K562 (cell line): ENCODE data around the gene GIPR. TPM values are rescaled to one million over a fixed set of nuclear protein-coding genes. Genes with fewer than 3 reads are reported as not detected.

ENCODE experiments used
- ATAC-seq: fragments of 200-7000 bp; cut with Tn5 transposase; 3 replicates; pipeline ENCODE4 v1.9.1; 2020; ENCODE audit warnings: moderate library complexity
- BruUV-seq: library from RNA; stranded (reverse); fragments of 400-500 nt; replicated peaks from 2 replicates; lab custom pipeline; 2021; lab: Mats Ljungman, UMichigan
- CTCF ChIA-PET: fragments of 300-600 bp; formaldehyde crosslinking; extraction: SDS; loops from one replicate; lab custom pipeline; 2021; ENCODE audit warnings: low intra/inter-chr PET ratio; lab: Yijun Ruan, JAX
- POLR2A ChIA-PET: fragments of 300-600, 350-650 bp; sonication (Branson Sonifier 250); formaldehyde crosslinking; extraction: SDS; loops from one replicate; lab custom pipeline; 2021; ENCODE audit warnings: antibody characterized with exemption, inconsistent platforms; lab: Yijun Ruan, JAX
- DNase-seq, 4 experiments: peaks; one replicate each; pipeline versions ENCODE4 v3.0.0 to v3.0.0-alpha.2; 2011 to 2018; ENCODE audit warnings: low spot score in 3 of 4, mixed read lengths in 3 of 4; ENCODE audit errors: extremely low read depth in 1 of 4
- FAIRE-seq: peaks from 2 replicates; lab custom pipeline; 2011; peaks lifted over from hg19 to GRCh38; lab: Jason Lieb, UNC
- H2AFZ ChIP-seq: 2 replicates; pipeline ENCODE4 v1.6.0; 2011; ENCODE audit warnings: low read depth, low read length, control low read depth, inconsistent platforms
- H3K27ac ChIP-seq: fragments of 200-600 bp; 3 replicates; pipeline ENCODE4 v1.8.0; 2011; ENCODE audit warnings: low read depth, mild to moderate bottlenecking, control low read depth, inconsistent platforms, low read length, moderate library complexity, mixed read lengths; ENCODE audit errors: extremely low read depth
- H3K27me3 ChIP-seq, 2 experiments: fragments of 300-600 bp in 1 of 2; 2 replicates in 1 of 2; 3 replicates in 1 of 2; pipeline versions ENCODE4 v1.6.0 to v1.8.0; 2011; ENCODE audit warnings: inconsistent platforms in 2 of 2, low read length in 2 of 2, mild to moderate bottlenecking in 1 of 2, mixed read lengths in 1 of 2, moderate library complexity in 1 of 2; ENCODE audit not compliant: control insufficient read depth in 2 of 2, insufficient read depth in 2 of 2
- H3K36me3 ChIP-seq: fragments of 300-600 bp; 3 replicates; pipeline ENCODE4 v1.8.0; 2011; ENCODE audit warnings: mild to moderate bottlenecking, low read length, inconsistent platforms; ENCODE audit not compliant: control insufficient read depth, insufficient read depth
- H3K4me1 ChIP-seq, 2 experiments: fragments of 200-600 bp in 1 of 2; replicated peaks in 1 of 2; 2 replicates in 1 of 2; 3 replicates in 1 of 2; pipeline versions ENCODE4 v1.5.1 to v1.8.0; 2011; ENCODE audit warnings: inconsistent platforms in 2 of 2, low read length in 2 of 2, mild to moderate bottlenecking in 1 of 2, mixed read lengths in 1 of 2, moderate library complexity in 1 of 2; ENCODE audit not compliant: control insufficient read depth in 2 of 2, insufficient read depth in 2 of 2
- H3K4me2 ChIP-seq: 2 replicates; pipeline ENCODE4 v1.6.1; 2011; ENCODE audit warnings: low read length, control low read depth, inconsistent platforms, mixed read lengths; ENCODE audit not compliant: insufficient read depth
- H3K4me3 ChIP-seq: fragments of 200-600 bp; sonication (generic), shearing (Covaris generic); 2 replicates; pipeline ENCODE4 v1.5.1; 2016; ENCODE audit warnings: control low read depth, inconsistent platforms
- H3K79me2 ChIP-seq: fragments of 200-600 bp; 3 replicates; pipeline ENCODE4 v1.8.0; 2011; ENCODE audit warnings: low read length, inconsistent platforms; ENCODE audit not compliant: control insufficient read depth, insufficient read depth
- H3K9ac ChIP-seq, 2 experiments: 2 replicates each; pipeline versions ENCODE4 v1.6.0 to v1.6.1; 2011; ENCODE audit warnings: low read depth in 2 of 2, low read length in 2 of 2, control low read depth in 1 of 2, inconsistent platforms in 1 of 2, mild to moderate bottlenecking in 1 of 2, mixed read lengths in 1 of 2; ENCODE audit not compliant: insufficient read depth in 1 of 2
- H3K9me1 ChIP-seq: one replicate; pipeline ENCODE4 v1.6.0; 2011; ENCODE audit warnings: inconsistent platforms, mild to moderate bottlenecking, low read length, moderate library complexity; ENCODE audit not compliant: control insufficient read depth, insufficient read depth
- H3K9me3 ChIP-seq: replicated peaks from 2 replicates; pipeline ENCODE4 v1.5.1; 2011; ENCODE audit warnings: low read depth, low read length, inconsistent platforms; ENCODE audit not compliant: control insufficient read depth, insufficient read depth
- H4K20me1 ChIP-seq: replicated peaks from 2 replicates; pipeline ENCODE4 v1.6.1; 2011; ENCODE audit warnings: low read length, inconsistent platforms, mixed read lengths; ENCODE audit not compliant: control insufficient read depth, insufficient read depth
- ARNT ChIP-seq, 2 experiments: fragments of 450-650 bp; IDR thresholded peaks; 2 replicates each; pipeline ENCODE4 v1.6.1; 2016; ENCODE audit warnings: mild to moderate bottlenecking in 1 of 2
- CBX5 ChIP-seq: IDR thresholded peaks from 2 replicates; pipeline ENCODE4 v1.6.1; 2014; ENCODE audit warnings: low read depth, borderline replicate concordance
- DPF2 ChIP-seq: fragments of 450-650 bp; IDR thresholded peaks from 2 replicates; pipeline ENCODE4 v1.6.1; 2016
- MAZ ChIP-seq, 2 experiments: fragments of 450-650 bp in 1 of 2; sonication (generic) in 1 of 2; formaldehyde crosslinking; IDR thresholded peaks in 1 of 2; conservative IDR thresholded peaks in 1 of 2; 2 replicates each; pipeline versions ENCODE4 v1.4.0 to v1.5.0; 2020; ENCODE audit warnings: mild to moderate bottlenecking in 1 of 2, missing genetic modification reagents in 1 of 2
- MTA3 ChIP-seq: fragments of 450-650 bp; formaldehyde crosslinking; IDR thresholded peaks from 2 replicates; pipeline ENCODE4 v1.6.1; 2017; ENCODE audit warnings: mild to moderate bottlenecking, borderline replicate concordance
- NR4A1 ChIP-seq, 2 experiments: fragments of 250-450 bp in 1 of 2; fragments of 450-650 bp in 1 of 2; sonication (Bioruptor Pico) in 1 of 2; IDR thresholded peaks; 2 replicates each; pipeline versions ENCODE4 v1.4.0 to v1.6.1; 2016 to 2020; ENCODE audit warnings: mild to moderate bottlenecking in 2 of 2, missing compliant biosample characterization in 1 of 2, missing genetic modification characterization in 1 of 2, moderate library complexity in 1 of 2
- ZNF143 ChIP-seq: sonication (generic); formaldehyde crosslinking; IDR thresholded peaks from 2 replicates; pipeline ENCODE4 v1.9.0; 2022; ENCODE audit warnings: mild to moderate bottlenecking, missing genetic modification reagents
- ZNF347 ChIP-seq: fragments of 450-650 bp; formaldehyde crosslinking; IDR thresholded peaks from 2 replicates; pipeline ENCODE4 v1.4.0; 2020; ENCODE audit warnings: low read depth, mild to moderate bottlenecking, moderate library complexity
- WGBS: fragments of 100-300 bp; shearing (Covaris generic); methylation state at CpG from one replicate; pipeline ENCODE4 v1.1.6; 2016; ENCODE audit warnings: low coverage, mixed read lengths; ENCODE audit not compliant: insufficient coverage; ENCODE audit errors: missing lambda C conversion rate; 5-methylcytosine and 5-hydroxymethylcytosine counted together
- in situ Hi-C: fragments of 300-500 bp; cut with MboI; formaldehyde crosslinking; loops from 4 replicates; pipeline ENCODE4 v1.15.0; 2018; ENCODE audit warnings: inconsistent platforms, mixed read lengths
- intact Hi-C: fragments of 100-400 bp; cut with micrococcal nuclease; formaldehyde crosslinking; loops from 2 replicates; pipeline ENCODE4 v1.14.2; 2022
- polyA plus RNA-seq, 8 experiments: library from polyadenylated mRNA; depleted of rRNA in 4 of 8; stranded (reverse) in 5 of 8; unstranded in 3 of 8; fragments of >200 nt; fragmentation: Nextera tagmentation in 2 of 8; fragmentation: Illumina TruSeq in 1 of 8; extraction: Ambion mirVana in 2 of 8; extraction: Trizol in 1 of 8; gene quantifications; 2 replicates each; pipeline versions ENCODE4 v1.2.1 to v1.2.3, GENCODE V29; 2011 to 2014; ENCODE audit warnings: inconsistent platforms in 1 of 8, missing spikeins in 1 of 8
- total RNA-seq, 7 experiments: library from RNA; depleted of rRNA in 6 of 7; stranded (reverse); fragments of >200 nt in 6 of 7; fragmentation: Illumina TruSeq in 2 of 7; extraction: Trizol in 2 of 7; gene quantifications; 2 replicates each; pipeline versions ENCODE4 v1.2.1 to v1.2.3, GENCODE V29; 2011 to 2021; ENCODE audit warnings: low replicate concordance in 1 of 7
- TF ChIP-seq, protein P1 (sequence below): fragments of 450-650 bp; IDR thresholded peaks from 2 replicates; pipeline ENCODE4 v1.6.1; 2016; ENCODE audit warnings: mild to moderate bottlenecking, moderate library complexity

The GIPR gene
- total and polyA plus RNA-seq, 9 of the 15 experiments (the other 6 are each of a cell fraction or from before 2014, with no cell fraction given), result 2.2 to 26.8 (median 12.7) TPM

DNA sequence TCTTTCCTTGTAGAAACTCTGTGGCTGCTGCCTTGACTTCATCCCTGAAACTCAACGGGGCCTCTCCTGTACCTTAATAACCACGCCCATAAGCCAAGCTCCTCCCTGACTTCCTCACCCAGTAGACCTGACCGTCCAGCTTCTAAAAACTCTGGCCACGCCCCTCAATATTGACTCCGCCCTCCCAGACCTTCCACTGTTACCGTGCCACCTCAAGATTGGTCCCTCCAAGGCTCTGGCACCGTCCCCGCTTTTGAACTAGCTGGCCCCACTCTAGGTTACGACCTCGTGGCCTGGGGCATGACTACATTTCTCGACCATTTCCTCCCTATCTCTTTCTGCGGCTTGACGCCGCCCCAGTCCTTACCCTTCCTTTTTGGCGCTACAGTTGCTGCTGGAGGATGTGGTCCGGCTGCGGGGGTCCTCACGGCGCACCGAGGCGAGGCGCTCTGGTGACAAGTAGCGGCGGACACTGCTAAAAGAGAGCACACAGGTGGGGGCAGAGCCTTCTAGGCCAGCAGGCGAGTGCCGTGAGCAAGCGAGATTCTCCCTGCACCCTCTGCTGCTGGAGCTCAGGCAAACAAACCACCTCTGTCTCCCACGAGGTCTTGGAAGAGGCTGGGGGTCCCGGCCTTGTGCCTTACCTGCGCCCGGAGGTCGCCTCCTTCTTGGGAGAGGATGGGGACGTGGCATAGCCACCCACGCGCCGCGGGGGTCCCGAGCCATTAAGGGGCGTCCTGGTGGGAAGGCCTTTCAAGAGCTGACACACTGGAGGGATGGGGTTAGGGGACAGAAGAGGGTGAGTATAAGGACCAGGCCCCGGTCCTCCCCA is 26.5 kb upstream of the GIPR start:
- H3K27me3 ChIP-seq, result no peaks in the 10 kb centered on the region
- intact Hi-C loops (loop anchor here (2.0 to 5.0 kb wide), 5 partner anchors 41 to 199 kb away; partner anchors contain the start of gene VASP), in situ Hi-C loops (no loop called here)
- peak overlapping the region; percentile 62 to 94 for H3K9ac ChIP-seq
- peaks cover 34 to 72% of the 10 kb centered on the region in 2 experiments for H3K4me1 ChIP-seq
- H3K4me2 ChIP-seq, result peak overlapping the region; percentile 90
- DNase-seq, result peak; percentile 83 to 98 (median 89)
- TSS peak; percentile 92 for BruUV-seq
- H3K36me3 ChIP-seq, result no peaks in the 10 kb centered on the region
- H3K9me1 ChIP-seq, result no peaks in the 10 kb centered on the region
- peak; percentile 91 for FAIRE-seq
- peak; percentile 69 for ATAC-seq
- WGBS, result 2% methylated on average over 40 of the region's 40 CpGs
- no peaks in the 10 kb centered on the region for H3K9me3 ChIP-seq
- H2AFZ ChIP-seq, result peak overlapping the region; percentile 89
- peaks cover 17% of the 10 kb centered on the region for H3K79me2 ChIP-seq
- ChIA-PET POLR2A (interaction anchor here (0.5 to 4.7 kb wide), 18 partner anchors 8 to 210 kb away, joined by 3 to 35 read pairs (median 4); partner anchors contain the start of genes OPA3, QPCTL and SNRPD2), CTCF (interaction anchor here (0.6 to 4.6 kb wide), 6 partner anchors 32 to 202 kb away, joined by 3 to 34 read pairs (median 16); no protein-coding TSS in a partner anchor)
- H3K4me3 ChIP-seq, result peak overlapping the region; percentile 43
- no peaks in the 10 kb centered on the region for H4K20me1 ChIP-seq
- peak overlapping the region; percentile 80 for H3K27ac ChIP-seq
- TF ChIP-seq ZNF143 (0 out of 2 replicates have a peak, but pooled peaks have one; percentile 7), MAZ (CRISPR knock-in tag; conservative IDR thresholded peaks at IDR 0.05 in 1 of 2, IDR thresholded peaks at IDR 0.05 in 1 of 2) (peak in 1 of 2 experiments; percentile 38; a peak in 2 of 4 replicates), CBX5 (no peak), DPF2 (peak; percentile 18; the same call in 1 of the 2 replicates), ARNT (IDR thresholded peaks at IDR 0.05) (no peak), NR4A1 (CRISPR knock-in tag; IDR thresholded peaks at IDR 0.05) (no peak), NR4A1 (tag; IDR thresholded peaks at IDR 0.05) (0 out of 2 replicates have a peak, but pooled peaks have one; percentile 17), ZNF347 (no peak), MTA3 (peak; percentile 64; the same call in 1 of the 2 replicates)
- TF ChIP-seq, protein P1, sequence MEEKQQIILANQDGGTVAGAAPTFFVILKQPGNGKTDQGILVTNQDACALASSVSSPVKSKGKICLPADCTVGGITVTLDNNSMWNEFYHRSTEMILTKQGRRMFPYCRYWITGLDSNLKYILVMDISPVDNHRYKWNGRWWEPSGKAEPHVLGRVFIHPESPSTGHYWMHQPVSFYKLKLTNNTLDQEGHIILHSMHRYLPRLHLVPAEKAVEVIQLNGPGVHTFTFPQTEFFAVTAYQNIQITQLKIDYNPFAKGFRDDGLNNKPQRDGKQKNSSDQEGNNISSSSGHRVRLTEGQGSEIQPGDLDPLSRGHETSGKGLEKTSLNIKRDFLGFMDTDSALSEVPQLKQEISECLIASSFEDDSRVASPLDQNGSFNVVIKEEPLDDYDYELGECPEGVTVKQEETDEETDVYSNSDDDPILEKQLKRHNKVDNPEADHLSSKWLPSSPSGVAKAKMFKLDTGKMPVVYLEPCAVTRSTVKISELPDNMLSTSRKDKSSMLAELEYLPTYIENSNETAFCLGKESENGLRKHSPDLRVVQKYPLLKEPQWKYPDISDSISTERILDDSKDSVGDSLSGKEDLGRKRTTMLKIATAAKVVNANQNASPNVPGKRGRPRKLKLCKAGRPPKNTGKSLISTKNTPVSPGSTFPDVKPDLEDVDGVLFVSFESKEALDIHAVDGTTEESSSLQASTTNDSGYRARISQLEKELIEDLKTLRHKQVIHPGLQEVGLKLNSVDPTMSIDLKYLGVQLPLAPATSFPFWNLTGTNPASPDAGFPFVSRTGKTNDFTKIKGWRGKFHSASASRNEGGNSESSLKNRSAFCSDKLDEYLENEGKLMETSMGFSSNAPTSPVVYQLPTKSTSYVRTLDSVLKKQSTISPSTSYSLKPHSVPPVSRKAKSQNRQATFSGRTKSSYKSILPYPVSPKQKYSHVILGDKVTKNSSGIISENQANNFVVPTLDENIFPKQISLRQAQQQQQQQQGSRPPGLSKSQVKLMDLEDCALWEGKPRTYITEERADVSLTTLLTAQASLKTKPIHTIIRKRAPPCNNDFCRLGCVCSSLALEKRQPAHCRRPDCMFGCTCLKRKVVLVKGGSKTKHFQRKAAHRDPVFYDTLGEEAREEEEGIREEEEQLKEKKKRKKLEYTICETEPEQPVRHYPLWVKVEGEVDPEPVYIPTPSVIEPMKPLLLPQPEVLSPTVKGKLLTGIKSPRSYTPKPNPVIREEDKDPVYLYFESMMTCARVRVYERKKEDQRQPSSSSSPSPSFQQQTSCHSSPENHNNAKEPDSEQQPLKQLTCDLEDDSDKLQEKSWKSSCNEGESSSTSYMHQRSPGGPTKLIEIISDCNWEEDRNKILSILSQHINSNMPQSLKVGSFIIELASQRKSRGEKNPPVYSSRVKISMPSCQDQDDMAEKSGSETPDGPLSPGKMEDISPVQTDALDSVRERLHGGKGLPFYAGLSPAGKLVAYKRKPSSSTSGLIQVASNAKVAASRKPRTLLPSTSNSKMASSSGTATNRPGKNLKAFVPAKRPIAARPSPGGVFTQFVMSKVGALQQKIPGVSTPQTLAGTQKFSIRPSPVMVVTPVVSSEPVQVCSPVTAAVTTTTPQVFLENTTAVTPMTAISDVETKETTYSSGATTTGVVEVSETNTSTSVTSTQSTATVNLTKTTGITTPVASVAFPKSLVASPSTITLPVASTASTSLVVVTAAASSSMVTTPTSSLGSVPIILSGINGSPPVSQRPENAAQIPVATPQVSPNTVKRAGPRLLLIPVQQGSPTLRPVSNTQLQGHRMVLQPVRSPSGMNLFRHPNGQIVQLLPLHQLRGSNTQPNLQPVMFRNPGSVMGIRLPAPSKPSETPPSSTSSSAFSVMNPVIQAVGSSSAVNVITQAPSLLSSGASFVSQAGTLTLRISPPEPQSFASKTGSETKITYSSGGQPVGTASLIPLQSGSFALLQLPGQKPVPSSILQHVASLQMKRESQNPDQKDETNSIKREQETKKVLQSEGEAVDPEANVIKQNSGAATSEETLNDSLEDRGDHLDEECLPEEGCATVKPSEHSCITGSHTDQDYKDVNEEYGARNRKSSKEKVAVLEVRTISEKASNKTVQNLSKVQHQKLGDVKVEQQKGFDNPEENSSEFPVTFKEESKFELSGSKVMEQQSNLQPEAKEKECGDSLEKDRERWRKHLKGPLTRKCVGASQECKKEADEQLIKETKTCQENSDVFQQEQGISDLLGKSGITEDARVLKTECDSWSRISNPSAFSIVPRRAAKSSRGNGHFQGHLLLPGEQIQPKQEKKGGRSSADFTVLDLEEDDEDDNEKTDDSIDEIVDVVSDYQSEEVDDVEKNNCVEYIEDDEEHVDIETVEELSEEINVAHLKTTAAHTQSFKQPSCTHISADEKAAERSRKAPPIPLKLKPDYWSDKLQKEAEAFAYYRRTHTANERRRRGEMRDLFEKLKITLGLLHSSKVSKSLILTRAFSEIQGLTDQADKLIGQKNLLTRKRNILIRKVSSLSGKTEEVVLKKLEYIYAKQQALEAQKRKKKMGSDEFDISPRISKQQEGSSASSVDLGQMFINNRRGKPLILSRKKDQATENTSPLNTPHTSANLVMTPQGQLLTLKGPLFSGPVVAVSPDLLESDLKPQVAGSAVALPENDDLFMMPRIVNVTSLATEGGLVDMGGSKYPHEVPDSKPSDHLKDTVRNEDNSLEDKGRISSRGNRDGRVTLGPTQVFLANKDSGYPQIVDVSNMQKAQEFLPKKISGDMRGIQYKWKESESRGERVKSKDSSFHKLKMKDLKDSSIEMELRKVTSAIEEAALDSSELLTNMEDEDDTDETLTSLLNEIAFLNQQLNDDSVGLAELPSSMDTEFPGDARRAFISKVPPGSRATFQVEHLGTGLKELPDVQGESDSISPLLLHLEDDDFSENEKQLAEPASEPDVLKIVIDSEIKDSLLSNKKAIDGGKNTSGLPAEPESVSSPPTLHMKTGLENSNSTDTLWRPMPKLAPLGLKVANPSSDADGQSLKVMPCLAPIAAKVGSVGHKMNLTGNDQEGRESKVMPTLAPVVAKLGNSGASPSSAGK, result peak; percentile 83
